Choroid plexus epithelial cell (primary cell): ENCODE data around the gene CLMP.
A peak's percentile ranks its signal among the peaks of the same experiment; 100 is the strongest.

Source experiments
- DNase-seq: peaks from one replicate; pipeline ENCODE4 v3.0.0-alpha.2; 2010; ENCODE audit warnings: low read depth
- H3K4me3 ChIP-seq: 2 replicates; pipeline ENCODE4 v1.5.1; 2011; ENCODE audit warnings: low read depth, mild to moderate bottlenecking, control low read depth, low read length, moderate library complexity
- TF ChIP-seq, protein P1 (sequence below): conservative IDR thresholded peaks from 2 replicates; pipeline ENCODE4 v1.5.1; 2011; ENCODE audit warnings: low read depth, mild to moderate bottlenecking, control low read depth, inconsistent platforms, low read length, moderate library complexity

Gene CLMP

DNA sequence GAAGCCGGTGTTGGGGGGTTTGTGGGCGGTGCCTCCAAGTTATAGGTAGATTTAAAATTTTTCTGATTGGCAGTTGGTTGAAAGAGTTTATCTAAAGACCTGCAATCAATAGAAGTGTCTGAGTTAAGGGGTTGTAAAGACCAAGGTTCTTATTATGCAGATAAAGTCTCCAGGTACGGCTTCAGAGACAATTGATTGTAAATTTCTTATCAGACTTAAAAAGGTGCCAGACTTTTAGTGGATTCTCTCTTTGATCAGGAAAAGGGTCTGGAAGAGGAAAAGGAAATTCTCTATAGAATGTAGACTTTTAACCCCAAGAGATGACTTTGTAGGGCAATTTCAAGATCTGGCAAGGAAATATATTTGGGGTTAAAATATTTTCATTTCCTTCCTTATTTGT lies 25.2 kb downstream of the CLMP start:
- no peak for DNase-seq
- TF ChIP-seq, protein P1, sequence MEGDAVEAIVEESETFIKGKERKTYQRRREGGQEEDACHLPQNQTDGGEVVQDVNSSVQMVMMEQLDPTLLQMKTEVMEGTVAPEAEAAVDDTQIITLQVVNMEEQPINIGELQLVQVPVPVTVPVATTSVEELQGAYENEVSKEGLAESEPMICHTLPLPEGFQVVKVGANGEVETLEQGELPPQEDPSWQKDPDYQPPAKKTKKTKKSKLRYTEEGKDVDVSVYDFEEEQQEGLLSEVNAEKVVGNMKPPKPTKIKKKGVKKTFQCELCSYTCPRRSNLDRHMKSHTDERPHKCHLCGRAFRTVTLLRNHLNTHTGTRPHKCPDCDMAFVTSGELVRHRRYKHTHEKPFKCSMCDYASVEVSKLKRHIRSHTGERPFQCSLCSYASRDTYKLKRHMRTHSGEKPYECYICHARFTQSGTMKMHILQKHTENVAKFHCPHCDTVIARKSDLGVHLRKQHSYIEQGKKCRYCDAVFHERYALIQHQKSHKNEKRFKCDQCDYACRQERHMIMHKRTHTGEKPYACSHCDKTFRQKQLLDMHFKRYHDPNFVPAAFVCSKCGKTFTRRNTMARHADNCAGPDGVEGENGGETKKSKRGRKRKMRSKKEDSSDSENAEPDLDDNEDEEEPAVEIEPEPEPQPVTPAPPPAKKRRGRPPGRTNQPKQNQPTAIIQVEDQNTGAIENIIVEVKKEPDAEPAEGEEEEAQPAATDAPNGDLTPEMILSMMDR = no peak

DNA sequence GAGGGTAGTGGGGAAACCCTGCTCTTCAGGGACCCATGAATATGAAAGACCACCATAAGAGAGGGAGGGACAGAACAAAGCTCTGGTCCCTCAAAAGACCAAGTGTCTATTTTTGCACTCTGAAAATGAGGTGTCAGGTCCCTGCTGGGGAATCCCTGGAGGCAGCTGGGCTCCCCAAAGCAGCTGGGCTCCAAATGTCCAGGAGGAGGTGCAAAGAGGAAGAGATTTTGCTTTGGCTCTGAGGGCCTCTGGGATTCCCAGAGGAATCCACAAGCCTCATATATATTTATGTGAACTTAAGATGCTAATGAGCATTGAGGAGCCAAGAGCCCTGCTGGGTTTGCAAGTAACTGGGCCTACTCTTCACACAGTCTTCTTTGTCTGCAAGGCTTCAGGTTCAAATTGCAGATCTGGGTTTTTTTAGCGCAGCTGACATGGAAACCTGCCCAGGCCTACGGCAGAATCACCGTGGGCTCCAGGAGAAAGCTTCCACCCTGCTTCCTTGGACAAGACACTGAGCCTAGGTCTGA lies 26.0 kb downstream of the CLMP start:
- TF ChIP-seq, protein P1 = no peak
- peak; percentile 60 for DNase-seq
- H3K4me3 ChIP-seq = no peak overlapping the region

More for the DNA sequence above, 25.2 kb downstream of the CLMP start:
- H3K4me3 ChIP-seq = no peak overlapping the region

DNA sequence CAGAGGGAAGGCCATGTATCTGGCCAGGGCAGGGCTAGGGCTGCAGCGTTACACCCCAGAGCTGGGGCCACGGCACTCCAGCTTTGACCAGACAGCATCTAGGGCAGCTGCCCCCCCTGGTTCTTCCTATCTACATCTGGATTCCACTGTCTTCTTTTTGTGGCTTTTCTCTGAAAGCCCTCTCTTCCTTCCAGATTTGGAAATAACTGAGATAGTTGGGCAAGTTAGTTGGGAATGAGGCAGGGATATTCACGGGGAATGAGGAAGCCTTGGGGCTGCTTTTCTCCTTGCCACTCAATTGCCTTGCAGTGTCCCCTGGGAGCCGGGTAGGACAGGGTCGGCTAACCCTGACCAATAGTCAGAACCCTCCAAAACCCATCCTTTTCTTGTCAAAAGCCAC lies 26.8 kb downstream of the CLMP start:
- DNase-seq = no peak

DNA sequence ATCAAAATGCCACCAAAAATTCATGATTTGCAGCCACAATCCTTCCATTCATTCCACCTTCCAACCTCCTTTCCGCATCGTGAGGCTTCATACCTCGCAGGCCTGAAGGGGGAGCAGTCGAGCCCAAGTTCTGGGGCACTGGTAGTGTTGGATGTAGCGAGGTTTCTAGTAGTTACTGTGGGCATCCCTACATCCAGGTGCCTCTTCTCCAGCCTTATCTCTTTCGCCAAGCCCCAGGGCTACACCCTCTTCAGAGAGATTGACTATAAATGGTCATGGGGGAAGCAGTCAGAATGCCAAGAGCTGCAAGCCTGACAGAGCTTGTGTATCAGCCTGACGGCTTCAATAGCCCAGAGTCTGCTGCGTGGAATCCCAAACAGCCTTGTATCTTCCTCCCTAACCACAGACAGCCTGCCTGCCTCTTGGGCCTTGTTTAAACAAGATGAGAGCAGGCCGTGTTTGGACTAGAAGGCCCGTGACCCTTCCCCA lies 28.9 kb downstream of the CLMP start:
- no peak overlapping the region for H3K4me3 ChIP-seq
- TF ChIP-seq, protein P1 = peak; percentile 89
- DNase-seq = peak; percentile 95

More for the DNA sequence above, 26.8 kb downstream of the CLMP start:
- TF ChIP-seq, protein P1 = no peak
- no peak overlapping the region for H3K4me3 ChIP-seq

DNA sequence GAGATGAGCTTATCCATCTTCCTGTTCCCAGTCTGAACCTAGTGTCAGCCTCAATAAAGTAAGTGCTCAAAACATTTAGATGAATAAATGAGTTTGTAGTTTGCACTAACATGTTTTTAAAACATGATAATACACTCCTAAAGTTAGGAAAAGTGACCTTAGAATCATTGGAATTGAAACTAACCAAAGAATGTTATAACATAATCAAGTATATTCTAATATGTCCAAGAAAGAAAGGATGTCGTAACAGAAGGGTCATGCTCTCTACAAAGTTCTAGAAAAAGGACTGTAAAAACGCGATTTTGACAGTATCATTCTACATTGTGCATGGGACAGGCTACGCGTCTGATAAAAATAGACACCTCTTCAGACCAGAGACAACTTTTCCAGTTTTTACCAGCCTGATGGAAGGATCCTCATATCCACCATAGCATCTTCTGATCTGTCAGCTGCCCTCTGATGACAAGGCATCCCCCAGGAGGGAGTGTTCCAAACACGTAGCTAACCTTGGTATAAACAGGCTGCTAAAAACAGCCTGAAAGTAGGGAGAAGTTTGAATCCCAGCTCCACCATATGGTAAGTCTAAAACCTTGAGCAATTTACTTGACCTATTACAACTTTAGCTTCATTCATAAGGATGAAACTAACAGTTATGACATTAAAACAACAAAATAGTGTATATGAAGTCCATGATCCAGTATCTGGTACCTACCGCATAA lies 30.2 kb downstream of the CLMP start:
- TF ChIP-seq, protein P1 = no peak
- no peak for DNase-seq
- no peak overlapping the region for H3K4me3 ChIP-seq

DNA sequence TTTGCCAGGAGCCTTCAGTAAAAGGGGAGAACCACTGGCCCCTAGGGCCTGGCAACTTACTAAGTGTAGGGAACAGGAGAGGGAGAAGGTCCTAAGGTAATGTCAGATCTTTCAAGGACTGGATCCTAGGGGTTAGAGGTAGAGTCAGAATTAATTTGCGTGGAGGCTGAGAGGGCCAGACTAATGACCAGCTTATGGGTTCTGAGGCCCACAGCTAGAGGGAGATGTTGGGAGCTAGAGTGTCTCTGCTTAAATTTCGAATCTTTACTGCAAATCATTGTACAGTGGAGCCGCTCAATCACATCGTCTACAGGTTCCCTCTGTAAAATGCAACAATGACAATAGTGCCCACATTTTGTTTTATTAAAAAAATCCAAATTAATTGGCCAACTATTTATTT lies 31.4 kb downstream of the CLMP start:
- DNase-seq = no peak
- TF ChIP-seq, protein P1 = peak; percentile 54
- no peak overlapping the region for H3K4me3 ChIP-seq

DNA sequence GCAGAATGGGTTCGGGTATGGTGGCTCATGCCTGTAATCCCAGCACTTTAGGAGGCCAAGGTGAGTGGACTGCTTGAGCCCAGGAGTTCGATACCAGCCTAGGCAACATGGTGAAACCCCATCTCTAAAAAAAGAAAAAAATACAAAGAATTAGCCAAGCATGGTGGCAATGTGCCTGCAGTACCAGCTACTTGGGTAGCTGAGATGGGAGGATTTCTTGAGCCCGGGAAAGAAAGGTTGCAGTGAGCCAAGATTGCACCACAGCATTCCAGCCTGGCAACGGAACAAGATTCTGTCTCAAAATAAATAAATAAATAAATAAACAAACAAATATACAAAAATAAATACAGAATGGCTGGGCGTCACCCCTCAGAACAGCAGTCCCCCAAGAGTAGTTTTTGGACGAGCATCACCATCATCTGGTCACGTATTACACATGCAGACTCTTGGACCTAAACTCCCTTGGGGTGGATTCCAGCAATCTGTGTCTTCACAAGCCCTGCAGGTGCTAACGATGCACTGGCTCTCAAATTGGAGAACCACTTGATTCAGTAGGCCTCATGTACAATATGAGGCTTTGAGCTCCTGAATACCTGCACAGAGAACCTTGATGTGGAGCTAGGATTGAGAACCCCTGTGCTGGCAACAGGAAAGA lies 33.5 kb downstream of the CLMP start:
- no peak overlapping the region for H3K4me3 ChIP-seq
- no peak for DNase-seq
- TF ChIP-seq, protein P1 = no peak
